Stimulated activated CD4-positive, alpha-beta T cell treated with anti-CD3 and anti-CD28 coated beads, Interleukin-12 subunit alpha, Interleukin-12 subunit beta, amount 100 ng/mL, for 24 hours (primary cell): Measurements from ENCODE around the gene KCNIP4.
"Not testable (repeated sequence)": the region's sequence is repeated elsewhere in the genome, so short reads cannot be mapped to it uniquely, and the experiment has no call there.

ENCODE experiments used
- DNase-seq, 2 experiments: peaks; one replicate each; pipeline ENCODE4 v3.0.0-alpha.2; 2020; ENCODE audit warnings: low read depth in 2 of 2

KCNIP4 gene

GRCh38 chr4:21948347-21949072 is at the start of gene KCNIP4:
Gene KCNIP4 (minus strand): TSS chr4:21948772.
- DNase-seq: no peak

- not testable (repeated sequence) for DNase-seq
These were observed 48.0 kb upstream of the KCNIP4 start for GRCh38 chr4:21996618-21997017.

- no peak for DNase-seq
These were observed 43.8 kb upstream of the KCNIP4 start for GRCh38 chr4:21992330-21992729.

DNA sequence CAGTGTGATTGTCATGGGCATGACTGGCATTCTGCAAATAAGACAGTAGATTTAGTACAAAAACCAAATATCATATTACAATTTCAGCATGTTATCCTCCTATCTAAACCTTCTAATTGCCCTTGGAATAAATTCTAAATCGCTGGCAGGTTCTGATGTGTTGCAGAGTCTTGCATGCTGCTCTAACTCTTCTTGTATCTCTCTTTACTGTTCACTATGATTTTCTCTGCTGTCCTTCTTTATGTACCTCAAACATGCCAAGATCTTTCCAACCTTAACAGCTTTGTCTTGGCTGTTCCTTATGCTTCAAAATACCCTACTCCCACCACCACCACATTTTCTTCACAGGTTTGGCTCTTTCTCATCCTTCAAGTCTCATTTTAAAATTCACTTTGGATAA is 43.0 kb upstream of the KCNIP4 start:
- no peak for DNase-seq

- no peak for DNase-seq
These were observed 42.5 kb upstream of the KCNIP4 start for GRCh38 chr4:21991050-21991449.

DNA sequence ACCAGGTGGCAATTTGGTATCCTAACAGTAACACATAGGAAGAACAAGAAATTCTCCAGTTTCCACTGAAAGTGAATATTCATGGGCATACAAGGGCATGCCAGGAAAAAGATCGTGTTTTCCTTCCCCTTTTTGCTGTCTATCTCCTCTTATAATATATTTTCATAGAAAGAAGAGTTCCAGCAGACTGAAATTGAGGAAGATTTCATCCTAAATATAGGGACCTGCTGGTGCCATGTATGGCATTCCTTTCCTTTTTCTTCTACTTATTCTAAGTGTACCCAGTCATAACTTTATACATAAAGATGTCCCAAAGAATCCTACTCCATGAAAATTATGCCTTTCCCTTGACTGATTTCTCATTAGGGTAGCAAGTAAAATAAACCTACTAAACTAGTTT is 40.8 kb upstream of the KCNIP4 start:
- DNase-seq: no peak

- no peak for DNase-seq
These were observed 37.7 kb upstream of the KCNIP4 start for GRCh38 chr4:21986307-21986706.

DNA sequence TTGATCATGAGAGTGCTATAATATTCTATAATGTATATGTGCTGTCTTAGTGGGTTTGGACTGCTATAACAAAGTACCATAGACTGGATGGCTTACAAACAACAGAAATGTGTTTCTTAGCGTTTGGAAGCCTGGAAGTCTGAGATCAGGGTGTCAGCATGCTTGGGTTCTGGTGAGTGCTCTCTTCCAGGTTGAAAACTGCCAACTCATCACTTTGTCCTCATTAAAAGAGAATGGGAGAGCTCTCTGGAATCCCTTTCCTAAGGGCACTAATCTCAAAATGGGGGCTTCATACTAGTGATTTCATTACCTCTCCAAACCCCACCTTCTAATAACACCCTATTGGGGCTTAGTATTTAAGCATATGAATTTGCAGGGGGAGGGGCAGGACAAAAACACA is 33.5 kb upstream of the KCNIP4 start:
- no peak for DNase-seq

- DNase-seq: no peak
These were observed 30.6 kb upstream of the KCNIP4 start for GRCh38 chr4:21979196-21979595.

GRCh38 chr4:21976166-21976565 is 27.6 kb upstream of the KCNIP4 start:
- no peak for DNase-seq

GRCh38 chr4:21973850-21974249 is 25.3 kb upstream of the KCNIP4 start:
- no peak for DNase-seq

- no peak for DNase-seq
These were observed 16.3 kb upstream of the KCNIP4 start for GRCh38 chr4:21964762-21965319.

DNA sequence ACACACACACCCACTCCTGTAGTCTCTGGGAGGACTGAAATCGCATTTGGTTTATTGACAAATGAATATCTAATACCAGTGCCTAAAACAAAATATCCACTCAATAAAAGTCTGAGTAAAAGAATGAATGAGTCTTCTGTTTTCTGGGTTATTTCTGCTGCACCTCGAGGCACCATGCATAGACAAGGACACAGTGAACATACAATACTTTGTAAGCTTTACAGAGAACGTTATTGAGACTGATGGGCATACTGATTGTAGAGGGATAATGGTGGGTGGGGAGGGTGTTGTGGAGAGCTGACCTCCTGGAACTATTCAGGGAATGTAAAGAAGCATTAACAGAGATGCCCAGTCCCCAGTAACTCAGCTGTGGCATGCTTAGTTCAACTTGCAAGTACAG is 14.1 kb upstream of the KCNIP4 start:
- no peak for DNase-seq

DNA sequence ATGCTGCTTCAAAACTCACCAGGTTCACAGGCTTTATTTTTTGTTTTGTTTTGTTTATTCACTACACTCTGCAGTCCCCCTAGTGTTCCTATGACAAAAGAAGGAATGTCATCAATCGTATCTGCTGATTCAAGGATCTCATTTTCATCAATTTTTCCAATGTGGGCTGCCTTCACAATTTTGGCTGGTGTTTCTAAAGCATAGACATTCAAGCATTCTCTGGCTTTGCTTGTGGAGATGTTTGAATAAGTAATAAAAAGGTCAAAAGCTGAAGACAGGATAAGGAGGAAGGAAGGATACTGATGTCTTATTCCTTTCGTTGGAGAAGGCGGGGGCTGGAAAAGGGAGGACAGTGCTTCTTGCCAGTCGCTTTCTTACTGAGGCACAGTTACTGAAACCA is 12.2 kb upstream of the KCNIP4 start:
- DNase-seq: no peak

- DNase-seq: no peak
These were observed 6.3 kb upstream of the KCNIP4 start for GRCh38 chr4:21954916-21955315.

- DNase-seq: no peak
These were observed 5.1 kb upstream of the KCNIP4 start for GRCh38 chr4:21953653-21954052.

- no peak for DNase-seq
These were observed 4.0 kb upstream of the KCNIP4 start for GRCh38 chr4:21952549-21952948.

GRCh38 chr4:21949073-21949457 is 493 bp upstream of the KCNIP4 start:
- DNase-seq: no peak

DNA sequence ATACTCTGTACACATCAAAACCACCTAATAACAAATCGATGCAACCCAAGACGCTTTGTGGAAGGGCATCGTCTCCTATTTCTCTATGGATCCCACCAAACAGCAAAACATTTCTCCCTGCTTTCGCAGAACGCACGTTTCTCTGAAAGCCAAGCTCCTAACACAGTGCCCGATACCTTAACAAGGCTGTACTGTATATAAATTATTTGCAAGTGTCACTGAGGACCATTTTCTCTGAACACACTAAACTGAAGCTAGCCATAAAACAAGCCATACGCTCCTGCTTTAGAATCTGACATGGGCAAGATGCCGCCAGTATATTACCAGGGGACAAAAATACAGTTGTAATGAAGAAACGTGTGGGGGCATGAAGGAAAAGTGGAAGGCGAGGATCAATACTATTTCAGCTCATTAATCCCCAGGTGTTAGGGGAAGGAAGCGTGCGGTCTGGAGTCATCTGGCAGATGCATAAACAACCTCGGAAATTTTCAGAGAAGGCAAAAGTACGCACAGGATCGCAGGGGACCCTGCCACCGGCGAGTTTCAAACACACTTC is 703 bp downstream of the KCNIP4 start:
- DNase-seq: no peak

GRCh38 chr4:21946858-21947257 is 1.7 kb downstream of the KCNIP4 start:
- no peak for DNase-seq

DNA sequence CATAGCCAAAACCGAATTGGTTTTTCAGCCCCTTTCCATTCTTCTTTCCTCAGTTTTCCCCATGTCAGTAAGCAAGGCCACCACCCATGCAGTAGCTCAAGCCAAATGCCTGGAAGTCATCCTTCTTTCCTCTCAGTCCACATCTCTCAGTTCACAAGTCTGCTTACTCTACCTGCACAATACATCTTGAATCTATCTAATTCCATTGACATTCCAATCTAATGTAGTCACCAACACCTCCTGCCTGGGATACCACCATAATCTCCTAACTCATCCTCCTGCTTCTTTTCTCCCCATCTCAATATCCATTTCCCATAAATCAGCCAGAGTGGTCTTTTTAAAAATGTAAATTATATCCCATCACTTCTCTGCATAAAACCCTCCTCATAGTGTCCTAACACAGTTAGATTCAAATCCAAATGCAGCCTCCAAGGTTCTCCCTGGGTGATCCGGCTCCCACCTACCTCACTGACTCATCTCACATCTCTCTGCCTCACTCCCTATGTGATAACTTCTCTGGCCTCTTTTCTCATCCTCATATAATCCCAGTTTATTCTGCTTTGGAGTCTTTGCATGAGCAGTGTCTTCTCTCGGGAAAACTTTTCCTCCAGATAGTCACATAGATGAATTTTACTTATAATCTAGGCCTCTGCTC is 26.9 kb downstream of the KCNIP4 start:
- DNase-seq: no peak

DNA sequence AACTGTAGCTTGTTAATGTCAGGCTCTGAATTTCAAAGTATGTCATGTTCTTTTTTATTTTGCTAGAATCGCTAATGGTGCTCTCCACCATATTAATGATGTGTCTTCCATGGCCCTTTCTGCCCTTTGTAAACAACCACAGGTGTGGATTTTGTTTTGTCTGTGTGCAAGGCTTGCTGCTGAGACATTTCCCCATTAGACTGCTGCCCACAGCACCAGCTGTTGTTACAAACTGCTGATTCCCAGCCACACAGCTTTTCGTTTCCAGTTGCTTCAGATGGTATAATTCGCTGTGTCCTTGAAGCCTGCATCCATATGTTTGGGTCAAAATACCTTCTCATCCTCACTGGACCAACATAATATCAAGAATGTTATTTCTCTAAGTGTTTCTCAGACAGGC is 32.8 kb downstream of the KCNIP4 start:
- no peak for DNase-seq

GRCh38 chr4:21901831-21902230 is 46.7 kb downstream of the KCNIP4 start:
- DNase-seq: no peak
